ENCODE measurements around the gene LTA.

The LTA gene

DNA sequence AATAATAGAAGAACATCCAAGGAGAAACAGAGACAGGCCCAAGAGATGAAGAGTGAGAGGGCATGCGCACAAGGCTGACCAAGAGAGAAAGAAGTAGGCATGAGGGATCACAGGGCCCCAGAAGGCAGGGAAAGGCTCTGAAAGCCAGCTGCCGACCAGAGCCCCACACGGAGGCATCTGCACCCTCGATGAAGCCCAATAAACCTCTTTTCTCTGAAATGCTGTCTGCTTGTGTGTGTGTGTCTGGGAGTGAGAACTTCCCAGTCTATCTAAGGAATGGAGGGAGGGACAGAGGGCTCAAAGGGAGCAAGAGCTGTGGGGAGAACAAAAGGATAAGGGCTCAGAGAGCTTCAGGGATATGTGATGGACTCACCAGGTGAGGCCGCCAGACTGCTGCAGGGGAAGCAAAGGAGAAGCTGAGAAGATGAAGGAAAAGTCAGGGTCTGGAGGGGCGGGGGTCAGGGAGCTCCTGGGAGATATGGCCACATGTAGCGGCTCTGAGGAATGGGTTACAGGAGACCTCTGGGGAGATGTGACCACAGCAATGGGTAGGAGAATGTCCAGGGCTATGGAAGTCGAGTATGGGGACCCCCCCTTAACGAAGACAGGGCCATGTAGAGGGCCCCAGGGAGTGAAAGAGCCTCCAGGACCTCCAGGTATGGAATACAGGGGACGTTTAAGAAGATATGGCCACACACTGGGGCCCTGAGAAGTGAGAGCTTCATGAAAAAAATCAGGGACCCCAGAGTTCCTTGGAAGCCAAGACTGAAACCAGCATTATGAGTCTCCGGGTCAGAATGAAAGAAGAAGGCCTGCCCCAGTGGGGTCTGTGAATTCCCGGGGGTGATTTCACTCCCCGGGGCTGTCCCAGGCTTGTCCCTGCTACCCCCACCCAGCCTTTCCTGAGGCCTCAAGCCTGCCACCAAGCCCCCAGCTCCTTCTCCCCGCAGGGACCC lies 2.3 kb downstream of the LTA start:
- DNase-seq: no peak

DNA sequence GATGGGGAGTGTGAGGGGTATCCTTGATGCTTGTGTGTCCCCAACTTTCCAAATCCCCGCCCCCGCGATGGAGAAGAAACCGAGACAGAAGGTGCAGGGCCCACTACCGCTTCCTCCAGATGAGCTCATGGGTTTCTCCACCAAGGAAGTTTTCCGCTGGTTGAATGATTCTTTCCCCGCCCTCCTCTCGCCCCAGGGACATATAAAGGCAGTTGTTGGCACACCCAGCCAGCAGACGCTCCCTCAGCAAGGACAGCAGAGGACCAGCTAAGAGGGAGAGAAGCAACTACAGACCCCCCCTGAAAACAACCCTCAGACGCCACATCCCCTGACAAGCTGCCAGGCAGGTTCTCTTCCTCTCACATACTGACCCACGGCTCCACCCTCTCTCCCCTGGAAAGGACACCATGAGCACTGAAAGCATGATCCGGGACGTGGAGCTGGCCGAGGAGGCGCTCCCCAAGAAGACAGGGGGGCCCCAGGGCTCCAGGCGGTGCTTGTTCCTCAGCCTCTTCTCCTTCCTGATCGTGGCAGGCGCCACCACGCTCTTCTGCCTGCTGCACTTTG lies 3.3 kb downstream of the LTA start, which contains the start of gene TNF:
Gene TNF, plus strand, starts transcription at position 231 of the 567 bp plus-strand sequence. Its CDS starts 177 bp downstream, at position 408.
- DNase-seq: no peak

DNA sequence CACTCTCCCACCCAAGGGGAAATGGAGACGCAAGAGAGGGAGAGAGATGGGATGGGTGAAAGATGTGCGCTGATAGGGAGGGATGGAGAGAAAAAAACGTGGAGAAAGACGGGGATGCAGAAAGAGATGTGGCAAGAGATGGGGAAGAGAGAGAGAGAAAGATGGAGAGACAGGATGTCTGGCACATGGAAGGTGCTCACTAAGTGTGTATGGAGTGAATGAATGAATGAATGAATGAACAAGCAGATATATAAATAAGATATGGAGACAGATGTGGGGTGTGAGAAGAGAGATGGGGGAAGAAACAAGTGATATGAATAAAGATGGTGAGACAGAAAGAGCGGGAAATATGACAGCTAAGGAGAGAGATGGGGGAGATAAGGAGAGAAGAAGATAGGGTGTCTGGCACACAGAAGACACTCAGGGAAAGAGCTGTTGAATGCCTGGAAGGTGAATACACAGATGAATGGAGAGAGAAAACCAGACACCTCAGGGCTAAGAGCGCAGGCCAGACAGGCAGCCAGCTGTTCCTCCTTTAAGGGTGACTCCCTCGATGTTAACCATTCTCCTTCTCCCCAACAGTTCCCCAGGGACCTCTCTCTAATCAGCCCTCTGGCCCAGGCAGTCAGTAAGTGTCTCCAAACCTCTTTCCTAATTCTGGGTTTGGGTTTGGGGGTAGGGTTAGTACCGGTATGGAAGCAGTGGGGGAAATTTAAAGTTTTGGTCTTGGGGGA lies 4.0 kb downstream of the LTA start:
- no peak for DNase-seq

DNA sequence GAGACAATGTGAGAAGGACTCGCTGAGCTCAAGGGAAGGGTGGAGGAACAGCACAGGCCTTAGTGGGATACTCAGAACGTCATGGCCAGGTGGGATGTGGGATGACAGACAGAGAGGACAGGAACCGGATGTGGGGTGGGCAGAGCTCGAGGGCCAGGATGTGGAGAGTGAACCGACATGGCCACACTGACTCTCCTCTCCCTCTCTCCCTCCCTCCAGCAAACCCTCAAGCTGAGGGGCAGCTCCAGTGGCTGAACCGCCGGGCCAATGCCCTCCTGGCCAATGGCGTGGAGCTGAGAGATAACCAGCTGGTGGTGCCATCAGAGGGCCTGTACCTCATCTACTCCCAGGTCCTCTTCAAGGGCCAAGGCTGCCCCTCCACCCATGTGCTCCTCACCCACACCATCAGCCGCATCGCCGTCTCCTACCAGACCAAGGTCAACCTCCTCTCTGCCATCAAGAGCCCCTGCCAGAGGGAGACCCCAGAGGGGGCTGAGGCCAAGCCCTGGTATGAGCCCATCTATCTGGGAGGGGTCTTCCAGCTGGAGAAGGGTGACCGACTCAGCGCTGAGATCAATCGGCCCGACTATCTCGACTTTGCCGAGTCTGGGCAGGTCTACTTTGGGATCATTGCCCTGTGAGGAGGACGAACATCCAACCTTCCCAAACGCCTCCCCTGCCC lies 4.9 kb downstream of the LTA start:
- DNase-seq: no peak

DNA sequence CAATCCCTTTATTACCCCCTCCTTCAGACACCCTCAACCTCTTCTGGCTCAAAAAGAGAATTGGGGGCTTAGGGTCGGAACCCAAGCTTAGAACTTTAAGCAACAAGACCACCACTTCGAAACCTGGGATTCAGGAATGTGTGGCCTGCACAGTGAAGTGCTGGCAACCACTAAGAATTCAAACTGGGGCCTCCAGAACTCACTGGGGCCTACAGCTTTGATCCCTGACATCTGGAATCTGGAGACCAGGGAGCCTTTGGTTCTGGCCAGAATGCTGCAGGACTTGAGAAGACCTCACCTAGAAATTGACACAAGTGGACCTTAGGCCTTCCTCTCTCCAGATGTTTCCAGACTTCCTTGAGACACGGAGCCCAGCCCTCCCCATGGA lies 5.5 kb downstream of the LTA start:
- no peak for DNase-seq

DNA sequence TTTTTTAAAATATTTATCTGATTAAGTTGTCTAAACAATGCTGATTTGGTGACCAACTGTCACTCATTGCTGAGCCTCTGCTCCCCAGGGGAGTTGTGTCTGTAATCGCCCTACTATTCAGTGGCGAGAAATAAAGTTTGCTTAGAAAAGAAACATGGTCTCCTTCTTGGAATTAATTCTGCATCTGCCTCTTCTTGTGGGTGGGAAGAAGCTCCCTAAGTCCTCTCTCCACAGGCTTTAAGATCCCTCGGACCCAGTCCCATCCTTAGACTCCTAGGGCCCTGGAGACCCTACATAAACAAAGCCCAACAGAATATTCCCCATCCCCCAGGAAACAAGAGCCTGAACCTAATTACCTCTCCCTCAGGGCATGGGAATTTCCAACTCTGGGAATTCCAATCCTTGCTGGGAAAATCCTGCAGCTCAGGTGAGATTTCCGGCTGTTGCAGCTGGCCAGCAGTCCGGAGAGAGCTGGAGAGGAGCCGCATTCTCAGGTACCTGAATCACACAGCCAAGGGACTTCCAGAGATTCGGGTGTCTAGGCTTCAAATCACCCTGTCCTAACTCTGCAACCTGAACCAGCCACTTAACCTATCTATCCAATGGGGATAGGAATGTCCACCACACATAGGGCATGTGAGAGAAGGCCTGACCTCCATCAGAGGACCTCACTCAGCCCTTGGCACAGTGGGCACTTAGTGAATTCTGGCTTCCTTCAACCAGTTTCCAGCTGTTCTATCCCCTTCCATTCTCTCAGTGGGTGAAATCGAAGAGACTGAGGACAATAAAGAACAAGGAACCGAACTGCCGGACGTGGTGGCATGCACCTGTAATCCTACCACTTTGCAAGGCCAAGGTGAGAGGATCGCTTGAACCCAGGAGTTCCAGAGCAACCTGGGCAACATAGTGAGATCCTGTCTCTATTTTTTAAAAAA lies 6.4 kb downstream of the LTA start:
- no peak for DNase-seq

DNA sequence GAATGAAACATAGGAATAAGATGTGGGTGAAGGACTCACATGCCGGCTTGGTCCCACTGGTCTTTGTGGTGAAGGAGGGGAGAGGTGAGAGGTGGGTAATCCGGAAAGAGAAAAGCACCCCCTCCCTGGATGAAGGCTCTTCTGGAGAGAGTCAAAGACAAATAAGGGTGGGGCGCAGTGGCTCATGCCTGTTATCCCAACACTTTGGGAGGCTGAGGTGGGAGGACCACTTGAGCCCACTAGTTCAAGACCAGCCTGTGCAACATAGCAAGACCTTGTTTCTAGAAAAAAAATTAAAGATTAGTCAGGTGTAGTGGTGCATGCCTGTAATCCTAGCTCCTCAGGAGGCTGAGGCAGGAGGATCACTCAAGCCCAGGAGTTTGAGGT lies 7.0 kb downstream of the LTA start:
- DNase-seq: no peak

DNA sequence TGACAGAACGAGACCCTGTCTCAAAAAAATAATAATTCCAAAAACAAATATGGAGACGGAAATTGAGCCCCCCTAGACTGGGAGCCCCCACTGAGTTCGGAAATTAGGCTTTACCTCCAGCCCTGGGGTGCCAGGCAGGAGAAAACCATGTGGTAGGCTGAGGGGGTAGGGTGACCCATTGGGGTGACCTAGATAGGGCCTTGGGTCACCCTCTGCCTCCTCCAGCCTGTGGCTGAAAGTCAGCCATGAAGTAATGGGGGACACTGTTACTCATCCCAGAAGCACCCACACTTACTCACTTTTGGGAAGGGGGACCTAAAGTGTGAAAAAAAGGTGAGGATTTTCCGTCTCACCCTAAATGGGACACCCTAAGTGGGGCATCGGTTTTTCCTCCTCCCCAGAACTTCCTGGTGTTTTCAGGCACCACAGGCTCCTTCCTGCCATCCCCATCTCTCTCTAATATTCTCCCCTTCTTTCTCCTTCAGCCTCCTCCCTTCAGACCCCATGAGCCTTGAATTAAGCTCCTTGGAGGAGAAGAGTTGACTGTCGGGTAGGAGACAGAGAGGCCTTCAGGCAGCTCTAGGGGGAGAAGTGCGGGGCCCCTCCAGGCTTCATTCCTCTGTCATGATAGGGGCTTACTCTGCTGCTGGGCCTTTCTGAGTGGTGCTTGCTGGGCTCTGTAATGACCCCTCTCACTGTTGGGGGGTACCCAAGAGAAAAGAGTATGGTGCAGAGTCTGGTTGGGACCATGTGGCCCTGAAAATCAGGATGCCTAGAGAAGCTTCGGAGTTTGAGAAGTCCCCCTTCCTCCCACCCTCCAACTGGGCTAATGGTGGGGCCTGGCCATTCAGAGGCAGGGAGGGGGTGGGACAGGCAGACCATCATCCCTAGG lies 7.7 kb downstream of the LTA start:
- DNase-seq: no peak

DNA sequence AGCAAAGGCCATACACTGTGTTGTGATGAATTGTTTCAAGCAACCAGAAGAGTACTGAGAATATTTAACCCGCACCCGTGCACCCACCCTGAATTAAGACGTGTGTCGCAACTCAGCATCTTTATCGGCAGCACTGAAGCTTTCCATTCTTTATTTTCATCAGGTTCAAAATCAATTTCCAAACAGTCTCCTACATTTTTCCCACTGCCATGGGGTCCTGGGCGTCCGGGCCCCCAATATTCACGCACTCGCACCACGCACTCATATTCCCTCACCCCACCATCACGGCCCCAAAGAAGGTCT lies 8.3 kb downstream of the LTA start:
- no peak for DNase-seq

DNA sequence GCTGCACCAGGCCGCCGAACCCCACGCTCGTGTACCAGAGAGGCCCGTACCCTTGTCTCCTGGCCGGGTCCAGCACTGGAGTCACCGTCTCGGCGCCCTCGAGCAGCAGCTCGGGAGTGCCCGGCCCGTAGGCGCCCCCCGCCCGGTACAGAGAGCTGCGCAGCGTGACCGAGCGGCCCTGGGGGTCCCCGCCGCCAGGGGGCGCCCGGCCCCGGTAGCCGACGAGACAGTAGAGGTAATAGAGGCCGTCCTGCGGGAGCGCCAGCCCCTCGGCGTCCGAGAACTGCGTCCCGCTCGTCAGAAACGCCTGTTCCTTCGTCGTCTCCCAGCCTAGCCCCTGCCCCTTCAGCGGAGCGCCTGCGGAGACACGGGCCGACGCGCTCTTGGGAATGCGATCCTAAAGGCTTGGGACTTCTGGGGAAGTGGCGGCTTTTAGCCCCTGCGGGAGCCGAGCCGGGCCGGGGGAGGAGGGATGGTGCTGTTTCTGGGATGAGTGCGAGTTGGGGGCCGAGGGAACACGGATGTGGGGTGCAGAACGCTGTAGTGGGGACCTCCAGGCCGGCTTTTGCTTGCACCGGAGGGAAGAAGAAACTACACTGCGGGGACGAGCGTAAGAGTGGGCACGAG lies 8.8 kb downstream of the LTA start:
- peak; percentile 11 for DNase-seq

DNA sequence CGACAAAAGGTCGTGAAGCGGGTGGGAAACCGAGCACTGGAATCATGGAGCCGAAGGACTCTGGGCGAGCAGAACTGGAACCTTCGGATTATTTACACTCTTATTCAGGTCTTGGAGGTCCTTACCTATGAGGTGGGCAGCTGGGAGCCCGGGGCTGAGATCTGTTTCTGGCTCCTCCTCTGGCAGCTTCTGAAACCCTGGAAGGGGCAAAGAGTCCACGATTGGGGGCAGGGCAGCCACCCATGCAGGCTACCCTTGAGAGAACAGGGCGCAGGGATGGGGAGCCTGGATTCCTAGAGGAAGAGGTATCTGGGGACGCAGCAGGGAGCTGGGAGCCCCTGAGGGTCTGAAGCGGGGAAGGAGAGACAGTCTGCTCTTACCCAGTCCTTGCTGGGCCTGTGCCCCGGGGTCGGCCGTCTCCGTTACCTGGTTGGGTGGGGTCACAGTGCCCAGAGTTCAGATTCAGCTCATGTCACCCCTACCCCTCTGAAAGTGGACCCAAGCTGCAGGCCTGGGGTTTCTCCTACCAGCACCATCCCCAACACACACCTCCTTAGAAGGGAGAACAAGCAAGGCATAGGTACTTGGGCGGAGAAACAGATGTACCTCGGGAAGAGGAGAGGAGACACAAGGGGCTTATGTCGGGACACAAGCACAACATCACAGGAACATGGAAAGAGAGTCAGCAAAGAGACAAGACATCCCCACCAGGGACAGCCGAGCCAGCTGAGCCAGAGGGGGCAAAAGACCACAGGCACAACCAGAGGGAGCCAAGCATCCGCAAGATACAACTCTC lies 9.5 kb downstream of the LTA start:
- DNase-seq: no peak

DNA sequence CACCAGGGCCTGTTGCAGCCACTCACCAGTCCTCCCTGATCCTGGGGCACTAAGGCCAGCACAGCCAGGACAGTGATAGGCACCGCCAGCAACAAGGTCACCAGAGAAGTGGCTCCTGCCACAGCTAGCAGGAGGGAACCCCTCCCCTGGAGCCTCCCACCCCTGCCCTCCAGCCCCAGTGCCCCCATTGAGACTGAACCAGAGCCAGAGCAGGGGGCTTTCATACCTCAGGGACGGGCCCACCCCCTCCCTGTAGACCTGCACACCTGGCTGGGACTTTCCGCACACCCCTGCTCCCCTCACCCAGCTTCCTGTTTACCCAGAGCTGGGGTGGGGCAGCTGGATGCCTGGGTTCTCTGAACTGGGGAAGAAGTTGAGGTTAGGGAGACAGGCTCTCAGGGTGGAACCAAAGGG lies 10.1 kb downstream of the LTA start, which contains the start of gene LTB:
Gene LTB, minus strand, starts transcription at position 195 of the 414 bp plus-strand sequence. Its CDS starts 7 bp downstream, at position 188.
- no peak for DNase-seq

DNA sequence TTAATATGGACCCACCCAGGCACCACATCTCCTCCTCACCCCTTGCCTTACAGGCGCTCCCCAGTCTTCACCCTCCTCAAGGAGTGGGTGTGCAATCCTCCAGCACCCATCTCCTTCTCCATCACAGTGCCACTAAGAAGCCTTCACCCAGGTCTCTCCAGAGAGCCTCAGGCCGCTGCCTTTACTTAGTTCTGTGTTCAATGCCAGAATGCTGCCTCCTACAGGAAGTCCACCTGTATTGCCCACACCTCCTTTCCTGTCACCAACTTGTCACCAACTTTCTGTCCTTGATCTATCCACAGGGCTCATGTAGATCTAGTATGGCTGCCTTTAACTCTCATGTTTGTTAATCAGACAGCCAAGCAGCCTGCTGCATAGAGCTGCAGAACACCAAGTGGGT lies 13.4 kb downstream of the LTA start:
- DNase-seq: no peak

DNA sequence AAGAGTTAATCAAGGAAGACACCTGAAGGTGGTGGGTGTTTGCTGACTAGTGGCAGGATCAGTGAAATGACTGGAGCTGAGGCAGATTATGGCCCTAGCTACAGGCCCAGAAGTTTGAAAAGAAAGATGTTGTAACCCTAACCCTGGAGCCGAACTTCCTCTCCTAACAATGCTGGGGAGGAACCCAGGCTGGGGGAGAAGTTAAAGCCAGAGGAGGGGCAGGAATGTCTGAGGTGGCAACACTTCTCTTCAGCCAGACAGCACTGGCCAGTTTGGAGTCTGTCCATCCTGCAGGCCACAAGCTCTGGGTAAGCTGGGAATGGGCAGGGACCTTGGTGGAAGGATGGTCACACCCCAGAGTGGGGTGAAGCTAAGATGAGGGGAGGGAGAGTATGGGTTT lies 13.9 kb downstream of the LTA start, which contains the start of gene LST1:
Gene LST1, plus strand, starts transcription at position 270 of the 400 bp plus-strand sequence. CDS start 1,023 bp downstream, outside the sequence.
- DNase-seq: no peak

DNA sequence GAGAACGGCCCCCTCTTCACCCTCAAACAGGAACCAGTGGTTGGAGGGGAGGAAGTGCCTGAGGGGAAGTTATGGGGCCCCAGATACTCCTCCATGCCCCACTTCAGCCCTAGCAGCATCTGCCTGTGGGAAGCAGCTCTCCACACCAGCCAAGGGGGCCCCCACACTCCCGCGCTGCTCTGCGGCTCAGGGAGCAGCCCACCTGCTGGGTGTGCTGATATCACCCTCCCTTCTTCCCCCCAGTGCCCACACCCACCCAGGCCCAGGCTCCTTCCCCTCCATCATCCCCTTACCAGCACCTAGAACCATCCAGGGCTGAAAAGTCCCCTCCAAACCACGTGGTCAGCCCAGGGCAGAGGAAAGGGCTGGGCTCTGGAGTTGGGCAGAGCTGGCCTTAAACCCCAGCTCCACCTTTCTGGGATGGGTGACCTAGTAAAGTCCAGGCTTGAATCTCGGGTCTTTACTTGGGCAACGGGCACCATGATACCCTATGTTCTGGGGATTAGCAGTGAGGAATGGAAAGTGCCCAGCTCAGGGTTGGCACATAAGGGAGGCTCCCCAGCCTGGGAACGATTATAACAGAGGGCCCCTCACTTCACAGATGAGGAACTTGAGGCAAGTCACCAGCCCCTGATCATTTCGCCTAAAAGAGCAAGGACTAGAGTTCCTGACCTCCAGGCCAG lies 14.7 kb downstream of the LTA start:
- no peak for DNase-seq

DNA sequence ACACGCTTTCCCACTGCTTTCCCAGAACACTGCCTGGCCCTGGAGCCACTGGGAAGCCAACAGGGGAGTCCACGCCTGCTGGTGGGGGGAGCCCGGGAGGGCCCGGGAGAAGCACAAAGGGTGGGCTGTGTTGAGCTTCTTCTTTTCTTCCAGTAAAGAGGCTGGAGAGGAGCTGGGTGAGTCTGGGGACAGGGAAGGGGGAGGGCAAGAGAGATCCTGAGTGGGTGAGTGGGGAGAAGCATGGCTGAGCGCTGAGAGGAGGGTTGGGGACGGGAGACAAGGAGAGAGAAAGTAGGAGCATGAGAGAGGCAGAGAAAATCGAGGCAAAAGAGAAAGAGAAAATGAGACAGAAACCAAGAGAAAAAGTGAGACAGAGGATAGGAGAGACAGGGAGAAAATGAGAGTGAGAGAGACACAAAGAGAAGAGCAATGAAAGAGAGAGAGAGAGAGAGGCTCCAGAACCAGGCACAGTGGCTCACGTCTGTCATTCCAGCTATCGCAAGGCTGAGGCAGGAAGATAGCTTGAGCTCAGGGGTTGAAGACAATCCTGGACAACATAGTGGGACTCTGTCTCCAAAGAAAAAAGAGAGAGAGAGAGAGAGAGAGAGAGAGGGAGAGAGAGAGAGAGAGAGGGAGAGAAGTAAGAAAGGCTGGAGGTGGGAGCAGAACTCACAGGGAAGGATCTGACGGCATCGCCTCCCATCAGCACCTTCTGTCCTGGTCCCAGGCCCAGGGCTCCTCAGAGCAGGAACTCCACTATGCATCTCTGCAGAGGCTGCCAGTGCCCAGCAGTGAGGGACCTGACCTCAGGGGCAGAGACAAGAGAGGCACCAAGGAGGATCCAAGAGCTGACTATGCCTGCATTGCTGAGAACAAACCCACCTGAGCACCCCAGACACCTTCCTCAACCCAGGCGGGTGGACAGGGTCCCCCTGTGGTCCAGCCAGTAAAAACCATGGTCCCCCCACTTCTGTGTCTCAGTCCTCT lies 16.0 kb downstream of the LTA start:
- DNase-seq: no peak

DNA sequence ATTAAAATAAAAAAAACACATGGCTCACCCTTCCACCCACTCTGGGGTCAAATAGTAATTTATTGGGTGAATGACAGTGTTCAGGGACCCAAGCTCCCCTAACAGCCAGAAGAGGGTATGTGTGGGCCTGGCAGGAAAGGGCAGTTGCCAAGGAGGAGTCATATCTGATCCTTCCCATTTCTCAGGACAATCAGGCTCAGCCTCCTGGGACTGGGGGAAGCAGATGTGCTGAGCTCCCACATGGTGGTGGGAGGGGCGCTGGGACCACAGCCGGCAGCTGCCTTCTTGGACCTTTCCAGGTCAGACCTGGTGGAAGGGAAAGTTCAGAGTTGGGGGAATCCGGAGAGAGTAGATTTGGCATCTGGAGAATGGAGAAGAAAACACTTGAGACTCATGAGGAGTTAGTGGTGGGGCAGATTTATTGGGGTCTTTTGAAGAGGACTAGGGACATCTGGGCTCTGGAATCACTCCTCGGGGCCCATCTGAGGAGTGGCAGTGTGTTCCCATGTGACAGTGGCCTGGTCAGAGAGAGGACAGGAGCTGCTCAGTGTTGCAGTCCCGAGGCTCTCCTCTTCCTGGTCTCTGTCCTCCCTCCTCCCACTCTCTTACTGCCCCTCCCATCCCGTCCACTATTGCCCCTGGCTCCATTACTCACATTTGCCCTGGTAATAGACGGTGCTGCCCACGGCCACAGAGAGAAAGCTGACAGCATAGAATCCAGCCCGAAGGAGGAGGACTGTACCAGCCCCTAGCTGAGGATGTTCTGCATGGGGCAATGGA lies 17.0 kb downstream of the LTA start:
- DNase-seq: no peak
